K562 (cell line): Measurements from ENCODE around the gene CCDC61.

Experiments used
- EZH2 ChIP-seq: IDR thresholded peaks from 2 replicates; pipeline ENCODE4 v1.6.1; 2012; ENCODE audit warnings: low read depth, mild to moderate bottlenecking, inconsistent platforms, low read length, borderline replicate concordance
- FOXP4 ChIP-seq: sonication (generic); formaldehyde crosslinking; IDR thresholded peaks from 2 replicates; pipeline ENCODE4 v1.8.0; 2022; ENCODE audit warnings: mild to moderate bottlenecking, missing genetic modification reagents, borderline replicate concordance

GRCh38 chr19:45999653-46000121 is 4.4 kb downstream of the CCDC61 start:
- TF ChIP-seq FOXP4 (CRISPR knock-in tag) (no peak), EZH2 (no peak)
